GM12878 (cell line): ENCODE measurements around the gene FMNL3. TPM values are rescaled to one million over a fixed set of nuclear protein-coding genes. Genes with fewer than 3 reads are reported as not detected.
A peak's percentile ranks its signal among the peaks of the same experiment; 100 is the strongest.

Source experiments
- CBX5 ChIP-seq: sonication (generic); IDR thresholded peaks from 2 replicates; pipeline ENCODE4 v1.6.1; 2016; ENCODE audit warnings: low read depth, moderate library complexity, mild to moderate bottlenecking, inconsistent platforms
- ETV6 ChIP-seq, 2 experiments: fragments of 450-650 bp in 1 of 2; IDR thresholded peaks in 1 of 2; conservative IDR thresholded peaks in 1 of 2; 2 replicates each; pipeline ENCODE4 v1.6.1; 2014; ENCODE audit warnings: antibody characterized with exemption in 1 of 2, borderline replicate concordance in 1 of 2, low read depth in 1 of 2, mild to moderate bottlenecking in 1 of 2, moderate library complexity in 1 of 2
- IKZF2 ChIP-seq, 2 experiments: fragments of 450-650 bp; IDR thresholded peaks; 2 replicates each; pipeline ENCODE4 v1.6.1; 2017; ENCODE audit warnings: mild to moderate bottlenecking in 2 of 2, moderate library complexity in 2 of 2
- MYC ChIP-seq: IDR thresholded peaks from 2 replicates; pipeline ENCODE4 v1.6.1; 2011; ENCODE audit warnings: mild to moderate bottlenecking, low read length, moderate library complexity, inconsistent platforms; ENCODE audit not compliant: insufficient read depth, insufficient replicate concordance, insufficient read length, severe bottlenecking
- NR2F1 ChIP-seq: fragments of 450-650 bp; conservative IDR thresholded peaks from 2 replicates; pipeline ENCODE4 v1.6.1; 2017; ENCODE audit warnings: mild to moderate bottlenecking
- NRF1 ChIP-seq: conservative IDR thresholded peaks from 2 replicates; pipeline ENCODE4 v1.6.1; 2011; ENCODE audit warnings: mild to moderate bottlenecking, low read depth, low read length, improper control_type of control experiment
- POLR2A ChIP-seq: IDR thresholded peaks from 2 replicates; pipeline ENCODE4 v1.6.1; 2011; ENCODE audit warnings: low read depth, mild to moderate bottlenecking, low read length
- POU2F2 ChIP-seq: IDR thresholded peaks from 3 replicates; pipeline ENCODE4 v1.6.1; 2011; ENCODE audit warnings: low read depth, mild to moderate bottlenecking, low read length, borderline replicate concordance
- RFX5 ChIP-seq: IDR thresholded peaks from 2 replicates; pipeline ENCODE4 v1.6.1; 2011; ENCODE audit warnings: low read depth, low read length, improper control_type of control experiment
- SRF ChIP-seq, 2 experiments: IDR thresholded peaks; 2 replicates each; pipeline ENCODE4 v1.6.1; 2011; ENCODE audit warnings: low read depth in 2 of 2, low read length in 2 of 2, mild to moderate bottlenecking in 1 of 2, moderate library complexity in 1 of 2
- ZNF274 ChIP-seq: IDR thresholded peaks from one replicate; pipeline ENCODE4 v1.8.0; 2011; ENCODE audit not compliant: insufficient read length, insufficient read depth
- ZSCAN29 ChIP-seq: fragments of 450-650 bp; IDR thresholded peaks from 2 replicates; pipeline ENCODE4 v1.6.1; 2017; ENCODE audit warnings: mild to moderate bottlenecking, moderate library complexity
- ZZZ3 ChIP-seq: IDR thresholded peaks from 2 replicates; pipeline ENCODE4 v1.6.1; 2011; ENCODE audit warnings: low read depth; ENCODE audit not compliant: control insufficient read depth, insufficient read length
- polyA plus RNA-seq, 11 experiments: library from polyadenylated mRNA; depleted of rRNA in 4 of 11; unstranded in 6 of 11; stranded (reverse) in 5 of 11; fragments of >200 nt; fragmentation: Nextera tagmentation in 4 of 11; fragmentation: Illumina TruSeq in 1 of 11; extraction: Ambion mirVana in 4 of 11; extraction: Trizol in 1 of 11; gene quantifications; 1 replicate in 1 of 11; 2 replicates in 10 of 11; pipeline versions ENCODE4 v1.2.1 to v1.2.3, GENCODE V29; 2011 to 2016; ENCODE audit warnings: inconsistent platforms in 2 of 11, missing spikeins in 2 of 11, low read depth in 1 of 11
- total RNA-seq, 4 experiments: library from RNA; depleted of rRNA in 3 of 4; stranded (reverse); fragments of >200 nt in 3 of 4; fragmentation: Illumina TruSeq in 1 of 4; extraction: Trizol in 1 of 4; gene quantifications; 2 replicates each; pipeline versions ENCODE4 v1.2.1 to v1.2.3, GENCODE V29; 2013 to 2021
- TF ChIP-seq, protein P1 (sequence below): fragments of 450-650 bp; IDR thresholded peaks from 2 replicates; pipeline ENCODE4 v1.6.1; 2017; ENCODE audit warnings: borderline replicate concordance
- TF ChIP-seq, protein P2 (sequence below): fragments of 150-350 bp; IDR thresholded peaks from 2 replicates; pipeline ENCODE4 v1.6.1; 2014; ENCODE audit warnings: mild to moderate bottlenecking, low read depth, low read length
- TF ChIP-seq, protein P3 (sequence below): IDR thresholded peaks from 2 replicates; pipeline ENCODE4 v1.6.1; 2012; ENCODE audit warnings: improper control_type of control experiment, low read depth, low read length; ENCODE audit not compliant: insufficient replicate concordance
- TF ChIP-seq, protein P4 (sequence below): fragments of 450-650 bp; IDR thresholded peaks from 2 replicates; pipeline ENCODE4 v1.6.1; 2016; ENCODE audit warnings: mild to moderate bottlenecking
- TF ChIP-seq, protein P5 (sequence below): IDR thresholded peaks from 2 replicates; pipeline ENCODE4 v1.6.1; 2011; ENCODE audit warnings: borderline replicate concordance, low read depth, mild to moderate bottlenecking, moderate library complexity, mixed read lengths, low read length; ENCODE audit not compliant: insufficient read depth; ENCODE audit errors: extremely low read length

The FMNL3 gene
- total and polyA plus RNA-seq, 10 of the 15 experiments (the other 5 are each of a cell fraction or from before 2014, with no cell fraction given), result 3.0 to 64.9 (median 30.9) TPM

DNA sequence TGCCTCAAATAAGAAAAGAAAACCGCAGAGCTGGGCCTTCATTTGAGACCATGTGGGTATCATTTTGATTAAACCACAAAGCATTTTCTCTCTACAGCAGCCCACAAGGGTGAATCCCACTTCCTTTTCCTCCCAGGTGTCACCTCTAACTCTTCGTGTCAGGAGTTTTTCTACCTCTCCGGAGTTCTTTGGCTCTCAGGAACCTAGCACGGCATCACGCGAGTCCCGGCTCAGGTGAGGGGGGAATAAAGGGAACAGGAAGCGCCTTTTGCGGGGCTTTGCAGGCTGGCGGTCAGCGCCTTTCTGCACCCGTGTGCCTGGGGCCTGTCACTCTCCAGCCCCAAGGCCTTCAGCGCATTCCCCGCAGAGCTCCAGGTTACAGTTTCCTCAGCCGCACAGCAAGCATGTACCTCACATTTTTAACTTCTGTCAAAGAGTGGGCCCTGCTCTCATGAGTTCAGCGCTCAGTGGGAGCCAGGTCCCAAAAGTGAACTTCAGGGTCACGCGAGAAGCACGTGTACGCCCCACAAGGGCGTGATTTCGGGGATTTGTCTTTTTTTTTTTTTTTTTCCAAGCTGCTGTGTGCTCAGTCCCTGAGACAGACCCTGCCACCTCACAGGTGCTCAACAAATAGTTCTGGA, 84.6 kb downstream of the FMNL3 start (continued):
- TF ChIP-seq NR2F1, result peak; percentile 45; the same call in 1 of the 2 replicates
- TF ChIP-seq ETV6 (conservative IDR thresholded peaks at IDR 0.05 in 1 of 2, IDR thresholded peaks at IDR 0.05 in 1 of 2; ENCODE audit: borderline replicate concordance in 1 of 2, low read depth in 1 of 2), result peak in 1 of 2 experiments; percentile 74; a peak in 1 of 4 replicates
- no peak for TF ChIP-seq ZZZ3
- peak in 1 of 2 experiments; percentile 11; a peak in 1 of 4 replicates for TF ChIP-seq SRF (IDR thresholded peaks at IDR 0.05; ENCODE audit: low read depth in 2 of 2, low read length in 2 of 2)
- TF ChIP-seq, protein P1, sequence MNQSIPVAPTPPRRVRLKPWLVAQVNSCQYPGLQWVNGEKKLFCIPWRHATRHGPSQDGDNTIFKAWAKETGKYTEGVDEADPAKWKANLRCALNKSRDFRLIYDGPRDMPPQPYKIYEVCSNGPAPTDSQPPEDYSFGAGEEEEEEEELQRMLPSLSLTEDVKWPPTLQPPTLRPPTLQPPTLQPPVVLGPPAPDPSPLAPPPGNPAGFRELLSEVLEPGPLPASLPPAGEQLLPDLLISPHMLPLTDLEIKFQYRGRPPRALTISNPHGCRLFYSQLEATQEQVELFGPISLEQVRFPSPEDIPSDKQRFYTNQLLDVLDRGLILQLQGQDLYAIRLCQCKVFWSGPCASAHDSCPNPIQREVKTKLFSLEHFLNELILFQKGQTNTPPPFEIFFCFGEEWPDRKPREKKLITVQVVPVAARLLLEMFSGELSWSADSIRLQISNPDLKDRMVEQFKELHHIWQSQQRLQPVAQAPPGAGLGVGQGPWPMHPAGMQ, result no peak
- 0 out of 3 replicates have a peak, but pooled peaks have one; percentile 3 for TF ChIP-seq POU2F2
- no peak for TF ChIP-seq POLR2A
- TF ChIP-seq, protein P2, sequence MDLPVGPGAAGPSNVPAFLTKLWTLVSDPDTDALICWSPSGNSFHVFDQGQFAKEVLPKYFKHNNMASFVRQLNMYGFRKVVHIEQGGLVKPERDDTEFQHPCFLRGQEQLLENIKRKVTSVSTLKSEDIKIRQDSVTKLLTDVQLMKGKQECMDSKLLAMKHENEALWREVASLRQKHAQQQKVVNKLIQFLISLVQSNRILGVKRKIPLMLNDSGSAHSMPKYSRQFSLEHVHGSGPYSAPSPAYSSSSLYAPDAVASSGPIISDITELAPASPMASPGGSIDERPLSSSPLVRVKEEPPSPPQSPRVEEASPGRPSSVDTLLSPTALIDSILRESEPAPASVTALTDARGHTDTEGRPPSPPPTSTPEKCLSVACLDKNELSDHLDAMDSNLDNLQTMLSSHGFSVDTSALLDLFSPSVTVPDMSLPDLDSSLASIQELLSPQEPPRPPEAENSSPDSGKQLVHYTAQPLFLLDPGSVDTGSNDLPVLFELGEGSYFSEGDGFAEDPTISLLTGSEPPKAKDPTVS, result no peak
- no peak for TF ChIP-seq MYC
- 0 out of 2 replicates have a peak, but pooled peaks have one; percentile 18 for TF ChIP-seq CBX5
- no peak for TF ChIP-seq NRF1
- no peak for TF ChIP-seq RFX5
- TF ChIP-seq ZNF274, result no peak
- TF ChIP-seq, protein P3, sequence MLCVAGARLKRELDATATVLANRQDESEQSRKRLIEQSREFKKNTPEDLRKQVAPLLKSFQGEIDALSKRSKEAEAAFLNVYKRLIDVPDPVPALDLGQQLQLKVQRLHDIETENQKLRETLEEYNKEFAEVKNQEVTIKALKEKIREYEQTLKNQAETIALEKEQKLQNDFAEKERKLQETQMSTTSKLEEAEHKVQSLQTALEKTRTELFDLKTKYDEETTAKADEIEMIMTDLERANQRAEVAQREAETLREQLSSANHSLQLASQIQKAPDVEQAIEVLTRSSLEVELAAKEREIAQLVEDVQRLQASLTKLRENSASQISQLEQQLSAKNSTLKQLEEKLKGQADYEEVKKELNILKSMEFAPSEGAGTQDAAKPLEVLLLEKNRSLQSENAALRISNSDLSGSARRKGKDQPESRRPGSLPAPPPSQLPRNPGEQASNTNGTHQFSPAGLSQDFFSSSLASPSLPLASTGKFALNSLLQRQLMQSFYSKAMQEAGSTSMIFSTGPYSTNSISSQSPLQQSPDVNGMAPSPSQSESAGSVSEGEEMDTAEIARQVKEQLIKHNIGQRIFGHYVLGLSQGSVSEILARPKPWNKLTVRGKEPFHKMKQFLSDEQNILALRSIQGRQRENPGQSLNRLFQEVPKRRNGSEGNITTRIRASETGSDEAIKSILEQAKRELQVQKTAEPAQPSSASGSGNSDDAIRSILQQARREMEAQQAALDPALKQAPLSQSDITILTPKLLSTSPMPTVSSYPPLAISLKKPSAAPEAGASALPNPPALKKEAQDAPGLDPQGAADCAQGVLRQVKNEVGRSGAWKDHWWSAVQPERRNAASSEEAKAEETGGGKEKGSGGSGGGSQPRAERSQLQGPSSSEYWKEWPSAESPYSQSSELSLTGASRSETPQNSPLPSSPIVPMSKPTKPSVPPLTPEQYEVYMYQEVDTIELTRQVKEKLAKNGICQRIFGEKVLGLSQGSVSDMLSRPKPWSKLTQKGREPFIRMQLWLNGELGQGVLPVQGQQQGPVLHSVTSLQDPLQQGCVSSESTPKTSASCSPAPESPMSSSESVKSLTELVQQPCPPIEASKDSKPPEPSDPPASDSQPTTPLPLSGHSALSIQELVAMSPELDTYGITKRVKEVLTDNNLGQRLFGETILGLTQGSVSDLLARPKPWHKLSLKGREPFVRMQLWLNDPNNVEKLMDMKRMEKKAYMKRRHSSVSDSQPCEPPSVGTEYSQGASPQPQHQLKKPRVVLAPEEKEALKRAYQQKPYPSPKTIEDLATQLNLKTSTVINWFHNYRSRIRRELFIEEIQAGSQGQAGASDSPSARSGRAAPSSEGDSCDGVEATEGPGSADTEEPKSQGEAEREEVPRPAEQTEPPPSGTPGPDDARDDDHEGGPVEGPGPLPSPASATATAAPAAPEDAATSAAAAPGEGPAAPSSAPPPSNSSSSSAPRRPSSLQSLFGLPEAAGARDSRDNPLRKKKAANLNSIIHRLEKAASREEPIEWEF, result no peak
- peak; percentile 63 to 65 for TF ChIP-seq IKZF2 (IDR thresholded peaks at IDR 0.05)
- TF ChIP-seq, protein P4, sequence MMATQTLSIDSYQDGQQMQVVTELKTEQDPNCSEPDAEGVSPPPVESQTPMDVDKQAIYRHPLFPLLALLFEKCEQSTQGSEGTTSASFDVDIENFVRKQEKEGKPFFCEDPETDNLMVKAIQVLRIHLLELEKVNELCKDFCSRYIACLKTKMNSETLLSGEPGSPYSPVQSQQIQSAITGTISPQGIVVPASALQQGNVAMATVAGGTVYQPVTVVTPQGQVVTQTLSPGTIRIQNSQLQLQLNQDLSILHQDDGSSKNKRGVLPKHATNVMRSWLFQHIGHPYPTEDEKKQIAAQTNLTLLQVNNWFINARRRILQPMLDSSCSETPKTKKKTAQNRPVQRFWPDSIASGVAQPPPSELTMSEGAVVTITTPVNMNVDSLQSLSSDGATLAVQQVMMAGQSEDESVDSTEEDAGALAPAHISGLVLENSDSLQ, result no peak
- no peak for TF ChIP-seq ZSCAN29
- TF ChIP-seq, protein P5, sequence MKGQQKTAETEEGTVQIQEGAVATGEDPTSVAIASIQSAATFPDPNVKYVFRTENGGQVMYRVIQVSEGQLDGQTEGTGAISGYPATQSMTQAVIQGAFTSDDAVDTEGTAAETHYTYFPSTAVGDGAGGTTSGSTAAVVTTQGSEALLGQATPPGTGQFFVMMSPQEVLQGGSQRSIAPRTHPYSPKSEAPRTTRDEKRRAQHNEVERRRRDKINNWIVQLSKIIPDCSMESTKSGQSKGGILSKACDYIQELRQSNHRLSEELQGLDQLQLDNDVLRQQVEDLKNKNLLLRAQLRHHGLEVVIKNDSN, result no peak
